ENCODE results near the gene CXCR4.

Gene CXCR4

GRCh38 chr2:136131484-136131960, 13.6 kb upstream of the CXCR4 start:
- peak; percentile 53 for DNase-seq

GRCh38 chr2:136130511-136130910, 12.6 kb upstream of the CXCR4 start:
- no peak for DNase-seq

- no peak for DNase-seq
Measured at GRCh38 chr2:136130045-136130444, 12.1 kb upstream of the CXCR4 start.

- DNase-seq, result peak; percentile 61
Measured at GRCh38 chr2:136129601-136130000, 11.7 kb upstream of the CXCR4 start.

- no peak for DNase-seq
Measured at GRCh38 chr2:136128905-136129304, 11.0 kb upstream of the CXCR4 start.

- no peak for DNase-seq
Measured at GRCh38 chr2:136128366-136128765, 10.4 kb upstream of the CXCR4 start.

GRCh38 chr2:136127356-136127755, 9.4 kb upstream of the CXCR4 start:
- DNase-seq, result no peak

GRCh38 chr2:136126421-136126926, 8.5 kb upstream of the CXCR4 start:
- no peak for DNase-seq

GRCh38 chr2:136126021-136126420, 8.1 kb upstream of the CXCR4 start:
- no peak for DNase-seq

GRCh38 chr2:136125236-136125635, 7.3 kb upstream of the CXCR4 start:
- DNase-seq, result no peak

- no peak for DNase-seq
Measured at GRCh38 chr2:136124805-136125204, 6.9 kb upstream of the CXCR4 start.

- no peak for DNase-seq
Measured at GRCh38 chr2:136122661-136123060, 4.7 kb upstream of the CXCR4 start.

GRCh38 chr2:136121204-136121910, 3.4 kb upstream of the CXCR4 start:
- no peak for DNase-seq

- no peak for DNase-seq
Measured at GRCh38 chr2:136119717-136120675, 2.0 kb upstream of the CXCR4 start.

- DNase-seq, result peak; percentile 85
Measured at GRCh38 chr2:136118819-136119716, 1.1 kb upstream of the CXCR4 start.

- peak; percentile 45 for DNase-seq
Measured at GRCh38 chr2:136117391-136117841, 533 bp downstream of the CXCR4 start.

GRCh38 chr2:136116813-136117390, 1.0 kb downstream of the CXCR4 start:
- DNase-seq, result peak; percentile 64

- DNase-seq, result peak; percentile 77
Measured at GRCh38 chr2:136116151-136116812, 1.7 kb downstream of the CXCR4 start.

- no peak for DNase-seq
Measured at GRCh38 chr2:136115183-136115761, 2.7 kb downstream of the CXCR4 start.

GRCh38 chr2:136114382-136114781, 3.6 kb downstream of the CXCR4 start:
- DNase-seq, result no peak

All from effector CD4-positive, alpha-beta T cell (primary cell).